Mesothelial cell of epicardium (in vitro differentiated cells): ENCODE measurements around the gene MLLT3. TPM values are rescaled to one million over a fixed set of nuclear protein-coding genes. Genes with fewer than 3 reads are reported as not detected.

ENCODE experiments used
- DNase-seq, 2 experiments: peaks; one replicate each; pipeline ENCODE4 v3.0.0; 2021; ENCODE audit warnings: low spot score in 2 of 2; ENCODE audit not compliant: unreplicated experiment in 2 of 2
- H3K27ac Mint-ChIP-seq: 2 replicates; pipeline ENCODE4 v1.8.0; 2021; ENCODE audit warnings: mixed read lengths
- H3K27me3 Mint-ChIP-seq: 2 replicates; pipeline ENCODE4 v1.8.0; 2021; ENCODE audit warnings: low read depth, mixed read lengths
- H3K36me3 Mint-ChIP-seq: 2 replicates; pipeline ENCODE4 v1.8.0; 2021; ENCODE audit warnings: mixed read lengths
- H3K4me1 Mint-ChIP-seq: 2 replicates; pipeline ENCODE4 v1.8.0; 2021; ENCODE audit warnings: mixed read lengths
- H3K4me3 Mint-ChIP-seq: 2 replicates; pipeline ENCODE4 v1.8.0; 2021; ENCODE audit warnings: mild to moderate bottlenecking, moderate library complexity, mixed read lengths
- H3K9me3 Mint-ChIP-seq: 2 replicates; pipeline ENCODE4 v1.8.0; 2021; ENCODE audit warnings: mixed read lengths
- CTCF ChIP-seq: fragments of 200-600 bp; sonication (generic); IDR thresholded peaks from one replicate; pipeline ENCODE4 v1.5.0; 2021; ENCODE audit warnings: antibody characterized with exemption; ENCODE audit not compliant: unreplicated experiment
- total RNA-seq: library from RNA; stranded (reverse); gene quantifications from 3 replicates; pipeline ENCODE4 v1.2.1, GENCODE V29; 2021

Gene MLLT3
- total RNA-seq, 1 donor from 2014 or later: 45.8 TPM

- H3K4me3 Mint-ChIP-seq: peak overlapping the region; percentile 46
- DNase-seq: no peak
- no peaks in the 10 kb centered on the region for H3K9me3 Mint-ChIP-seq
- H3K4me1 Mint-ChIP-seq: peaks cover 72% of the 10 kb centered on the region
- H3K36me3 Mint-ChIP-seq: peaks cover 14% of the 10 kb centered on the region
- H3K27ac Mint-ChIP-seq: peak overlapping the region; percentile 97
- no peaks in the 10 kb centered on the region for H3K27me3 Mint-ChIP-seq
- TF ChIP-seq CTCF: no peak
These were observed 265.3 kb downstream of the MLLT3 start for GRCh38 chr9:20357037-20357432.

GRCh38 chr9:20356403-20357036 lies 265.8 kb downstream of the MLLT3 start:
- H3K4me3 Mint-ChIP-seq: peak overlapping the region; percentile 46
- DNase-seq: peak; percentile 30 to 56
- H3K4me1 Mint-ChIP-seq: peaks cover 68% of the 10 kb centered on the region
- peaks cover 17% of the 10 kb centered on the region for H3K36me3 Mint-ChIP-seq
- peak overlapping the region; percentile 97 for H3K27ac Mint-ChIP-seq
- no peaks in the 10 kb centered on the region for H3K27me3 Mint-ChIP-seq
- H3K9me3 Mint-ChIP-seq: no peaks in the 10 kb centered on the region
- peak; percentile 25 for TF ChIP-seq CTCF

GRCh38 chr9:20355022-20355421 lies 267.3 kb downstream of the MLLT3 start:
- Mint-ChIP-seq H3K27ac (peak overlapping the region; percentile 68), H3K36me3 (peaks cover 10% of the 10 kb centered on the region), H3K4me3 (no peak overlapping the region), H3K4me1 (peaks cover 68% of the 10 kb centered on the region), H3K9me3 (no peaks in the 10 kb centered on the region), H3K27me3 (no peaks in the 10 kb centered on the region)
- no peak for TF ChIP-seq CTCF
- DNase-seq: no peak

GRCh38 chr9:20353931-20354652 lies 268.2 kb downstream of the MLLT3 start:
- Mint-ChIP-seq H3K9me3 (no peaks in the 10 kb centered on the region), H3K27ac (peak overlapping the region; percentile 68), H3K36me3 (peaks cover 10% of the 10 kb centered on the region), H3K4me3 (no peak overlapping the region), H3K4me1 (peaks cover 68% of the 10 kb centered on the region), H3K27me3 (no peaks in the 10 kb centered on the region)
- no peak for TF ChIP-seq CTCF
- no peak for DNase-seq

- peaks cover 10% of the 10 kb centered on the region for H3K36me3 Mint-ChIP-seq
- peaks cover 66% of the 10 kb centered on the region for H3K4me1 Mint-ChIP-seq
- H3K27me3 Mint-ChIP-seq: no peaks in the 10 kb centered on the region
- no peak for TF ChIP-seq CTCF
- no peak overlapping the region for H3K4me3 Mint-ChIP-seq
- no peak overlapping the region for H3K27ac Mint-ChIP-seq
- H3K9me3 Mint-ChIP-seq: no peaks in the 10 kb centered on the region
- DNase-seq: no peak
These were observed 268.8 kb downstream of the MLLT3 start for GRCh38 chr9:20353524-20353923.
